Activated CD4-positive, alpha-beta T cell treated with anti-CD3 and anti-CD28 coated beads for 48 hours (primary cell): ENCODE results near the gene IL36G.

Experiments used
- DNase-seq: peaks from one replicate; pipeline ENCODE4 v3.0.0-alpha.2; 2020

IL36G gene

DNA sequence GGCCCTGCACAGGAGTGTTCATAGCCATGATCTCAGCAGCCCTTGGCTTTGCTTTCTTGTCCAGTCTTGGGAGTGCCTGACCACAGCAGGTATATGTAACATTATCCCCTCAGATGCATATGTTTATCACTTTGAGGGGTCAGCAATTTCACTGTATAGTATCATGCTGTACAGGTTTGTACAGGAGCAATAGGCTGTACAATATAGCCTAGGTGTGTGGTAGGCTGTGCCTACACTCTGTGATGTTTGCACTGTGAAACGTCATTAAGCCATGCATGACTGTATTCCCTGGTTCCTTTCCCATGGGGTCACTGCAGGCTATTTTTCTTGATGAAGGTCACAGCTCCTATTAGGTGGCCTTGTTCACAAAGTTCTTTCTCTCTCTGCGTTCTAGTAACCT is 4.7 kb upstream of the IL36G start:
- no peak for DNase-seq

DNA sequence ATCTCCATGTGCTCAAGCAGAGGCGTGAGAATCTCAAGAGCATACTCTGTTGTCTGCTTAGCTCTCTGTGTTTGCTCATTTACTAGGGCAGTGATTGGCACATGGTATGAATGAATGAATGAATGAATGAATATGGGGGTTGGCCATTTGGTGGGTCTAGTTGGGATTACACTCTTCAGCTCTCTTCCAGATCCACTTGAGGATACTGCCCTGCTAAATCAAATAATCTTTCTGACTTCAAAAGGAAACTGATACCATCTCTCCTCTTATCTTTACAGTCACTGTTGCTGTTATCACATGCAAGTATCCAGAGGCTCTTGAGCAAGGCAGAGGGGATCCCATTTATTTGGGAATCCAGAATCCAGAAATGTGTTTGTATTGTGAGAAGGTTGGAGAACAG is 1.9 kb downstream of the IL36G start:
- no peak for DNase-seq

DNA sequence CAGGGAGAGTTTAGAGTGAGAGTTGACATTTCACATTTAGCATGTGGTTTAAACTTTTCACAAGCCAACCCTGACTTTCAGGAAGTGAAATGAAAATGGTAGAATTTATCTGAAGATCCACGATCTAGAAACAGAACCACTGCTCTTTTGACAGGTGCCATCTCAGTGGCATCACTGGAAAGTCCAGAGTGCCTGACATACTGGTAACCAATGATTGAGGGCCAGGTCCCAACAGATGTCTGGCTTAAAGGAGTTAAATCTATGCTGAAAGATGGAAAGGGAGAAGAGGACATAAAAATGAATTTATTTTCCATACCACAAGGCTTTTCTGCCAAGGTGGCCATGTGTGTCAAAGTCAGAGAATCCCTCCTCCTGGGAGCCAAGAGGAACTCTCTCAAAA is 2.7 kb downstream of the IL36G start:
- no peak for DNase-seq

DNA sequence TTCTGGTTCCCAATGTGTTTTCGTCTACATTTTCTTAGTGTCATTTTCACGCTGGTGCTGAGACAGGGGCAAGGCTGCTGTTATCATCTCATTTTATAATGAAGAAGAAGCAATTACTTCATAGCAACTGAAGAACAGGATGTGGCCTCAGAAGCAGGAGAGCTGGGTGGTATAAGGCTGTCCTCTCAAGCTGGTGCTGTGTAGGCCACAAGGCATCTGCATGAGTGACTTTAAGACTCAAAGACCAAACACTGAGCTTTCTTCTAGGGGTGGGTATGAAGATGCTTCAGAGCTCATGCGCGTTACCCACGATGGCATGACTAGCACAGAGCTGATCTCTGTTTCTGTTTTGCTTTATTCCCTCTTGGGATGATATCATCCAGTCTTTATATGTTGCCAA is 7.3 kb downstream of the IL36G start:
- peak; percentile 29 for DNase-seq

- DNase-seq = no peak
Measured at GRCh38 chr2:112989611-112990010, 11.8 kb downstream of the IL36G start.

DNA sequence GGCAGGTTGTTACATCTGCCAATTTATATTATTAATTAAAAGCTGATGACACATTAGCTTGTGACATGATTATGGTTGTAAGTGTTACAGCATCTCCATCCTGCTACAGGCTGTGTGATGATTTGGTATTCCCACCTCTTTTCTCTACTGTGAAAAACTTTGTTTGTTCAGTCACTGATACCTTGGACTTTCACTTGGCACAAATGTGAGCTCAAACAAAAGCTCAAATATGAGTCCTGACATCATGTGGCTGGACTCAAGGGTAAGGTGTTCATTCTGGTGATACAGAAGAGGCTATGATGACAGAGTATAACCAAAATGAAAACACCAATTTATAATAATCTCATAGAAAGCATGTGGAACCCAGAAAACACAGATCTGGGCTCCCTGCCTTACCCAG is 16.0 kb downstream of the IL36G start:
- DNase-seq = no peak

DNA sequence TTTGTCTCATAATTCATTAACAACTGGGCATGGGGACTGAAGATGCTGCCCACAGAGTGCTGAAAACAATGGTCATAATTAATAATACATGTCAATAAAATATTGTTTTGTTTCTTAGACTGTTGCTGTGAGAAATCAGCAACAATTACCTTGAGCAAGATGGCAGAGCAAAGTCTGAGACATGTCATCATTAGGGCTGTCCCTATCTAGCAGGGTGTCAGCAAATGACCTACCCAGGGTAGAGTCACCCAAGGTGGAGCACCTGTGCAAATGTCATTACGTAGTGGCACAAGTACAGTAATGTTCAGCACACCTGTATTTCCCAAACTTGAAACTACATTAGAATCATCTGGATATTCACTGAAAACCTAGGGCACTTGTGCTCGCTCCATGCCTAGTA is 16.8 kb downstream of the IL36G start:
- no peak for DNase-seq

DNA sequence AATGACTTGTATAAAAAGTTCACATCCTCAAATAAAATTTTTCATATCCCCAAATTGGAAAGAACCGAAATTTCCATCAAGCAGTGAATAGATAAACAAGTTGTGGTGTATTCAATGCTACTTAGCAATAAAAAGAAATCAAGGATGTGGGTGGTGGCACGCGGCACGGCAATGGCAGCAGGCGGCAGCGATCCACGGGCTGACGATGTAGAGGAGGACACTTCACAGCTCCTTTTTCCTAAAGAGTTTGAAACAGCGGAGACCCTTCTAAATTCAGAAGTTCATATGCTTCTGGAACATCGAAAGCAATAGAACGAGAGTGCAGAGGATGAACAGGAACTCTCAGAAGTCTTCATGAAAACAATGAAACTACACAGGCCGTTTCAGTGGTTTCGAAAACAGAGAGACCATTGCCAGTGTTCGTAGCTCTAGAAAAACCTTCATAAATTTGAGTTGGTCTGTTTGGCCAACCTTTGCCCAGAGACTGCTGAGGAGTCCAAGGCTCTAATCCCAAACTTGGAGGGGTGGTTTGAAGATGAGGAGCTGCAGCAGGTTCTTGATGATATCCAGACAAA is 17.6 kb downstream of the IL36G start:
- peak; percentile 26 for DNase-seq

GRCh38 chr2:112996635-112997034 is 18.8 kb downstream of the IL36G start:
- DNase-seq = peak; percentile 67

- no peak for DNase-seq
Measured at GRCh38 chr2:112997151-112997550, 19.3 kb downstream of the IL36G start.

GRCh38 chr2:113000436-113000835 is 22.6 kb downstream of the IL36G start:
- DNase-seq = no peak

GRCh38 chr2:113002677-113003076 is 24.9 kb downstream of the IL36G start:
- no peak for DNase-seq

- no peak for DNase-seq
Measured at GRCh38 chr2:113005030-113005509, 27.3 kb downstream of the IL36G start, which contains the start of gene IL36A. TSS of gene IL36A (plus strand) at chr2:113005459. CDS start at chr2:113005872, 413 bp downstream.

- DNase-seq = no peak
Measured at GRCh38 chr2:113007250-113007649, 29.4 kb downstream of the IL36G start.

DNA sequence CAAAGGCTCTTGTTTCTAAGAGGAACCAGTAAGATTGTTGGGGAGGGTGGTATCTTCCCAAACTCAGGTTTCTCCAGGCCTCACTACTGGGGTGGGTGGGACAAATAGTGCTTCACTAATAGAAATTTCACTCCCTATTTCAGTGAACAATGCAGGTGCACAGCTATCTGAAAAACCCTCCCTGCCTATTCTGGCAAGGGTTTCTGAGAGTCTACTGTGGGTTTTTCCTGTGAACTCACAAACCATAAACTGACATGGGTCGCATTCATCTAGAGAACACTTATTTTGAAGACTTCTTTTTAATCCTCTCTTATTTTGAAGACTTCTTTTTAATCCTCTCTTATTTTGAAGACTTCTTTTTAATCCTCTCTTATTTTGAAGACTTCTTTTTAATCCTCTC is 31.8 kb downstream of the IL36G start:
- DNase-seq = no peak

DNA sequence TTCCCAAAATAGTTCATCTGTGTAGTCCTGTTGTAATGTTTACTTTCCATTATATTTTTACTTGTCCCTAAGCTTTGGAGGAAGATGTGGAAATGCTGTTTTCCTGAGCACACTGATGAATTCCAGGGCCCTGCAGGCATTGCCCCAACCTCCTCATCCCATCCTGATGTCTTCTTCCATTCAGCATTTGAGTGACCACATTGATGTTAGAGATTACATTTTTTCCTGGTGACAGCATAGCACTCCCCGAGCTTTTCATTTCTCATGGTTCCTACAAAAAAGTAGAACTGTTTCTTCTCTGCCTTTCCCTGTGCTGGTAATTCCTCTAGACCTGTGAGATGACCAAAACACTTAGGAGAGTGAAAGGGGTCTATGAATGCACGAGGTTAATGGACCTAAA is 32.3 kb downstream of the IL36G start:
- no peak for DNase-seq

DNA sequence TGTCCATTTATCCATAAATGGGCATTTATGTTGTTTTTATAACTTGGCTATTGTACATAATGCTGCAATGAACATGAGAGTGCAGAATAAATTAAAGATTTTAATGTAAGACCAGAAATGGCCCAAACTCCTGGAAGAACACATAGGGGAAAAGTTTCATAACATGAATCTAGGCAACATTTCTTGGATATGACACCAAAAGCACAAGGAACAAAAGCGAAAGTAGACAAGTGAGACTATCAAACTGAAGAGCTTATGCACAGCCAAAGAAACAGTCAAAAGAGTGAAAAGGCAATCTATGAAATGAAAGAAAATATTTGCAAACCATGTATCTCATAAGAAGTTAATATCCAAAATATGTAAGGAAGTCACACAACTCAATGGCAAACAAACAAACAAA is 33.3 kb downstream of the IL36G start:
- no peak for DNase-seq

GRCh38 chr2:113012436-113013335 is 34.9 kb downstream of the IL36G start:
- DNase-seq = no peak

DNA sequence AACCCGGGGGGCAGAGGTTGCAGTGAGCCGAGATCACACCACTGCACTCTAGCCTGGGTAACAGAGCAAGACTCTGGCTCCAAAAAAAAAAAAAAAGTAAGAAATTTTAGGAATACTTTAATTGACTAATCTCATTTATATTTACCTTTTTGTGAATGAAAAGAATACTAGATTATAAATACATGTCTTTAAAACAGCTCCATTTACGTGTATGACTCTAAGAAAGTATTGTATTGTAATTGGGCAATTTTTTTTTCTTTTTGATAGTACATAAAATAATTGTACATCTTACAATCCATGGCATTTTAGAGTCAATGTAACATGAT is 35.5 kb downstream of the IL36G start:
- DNase-seq = no peak

DNA sequence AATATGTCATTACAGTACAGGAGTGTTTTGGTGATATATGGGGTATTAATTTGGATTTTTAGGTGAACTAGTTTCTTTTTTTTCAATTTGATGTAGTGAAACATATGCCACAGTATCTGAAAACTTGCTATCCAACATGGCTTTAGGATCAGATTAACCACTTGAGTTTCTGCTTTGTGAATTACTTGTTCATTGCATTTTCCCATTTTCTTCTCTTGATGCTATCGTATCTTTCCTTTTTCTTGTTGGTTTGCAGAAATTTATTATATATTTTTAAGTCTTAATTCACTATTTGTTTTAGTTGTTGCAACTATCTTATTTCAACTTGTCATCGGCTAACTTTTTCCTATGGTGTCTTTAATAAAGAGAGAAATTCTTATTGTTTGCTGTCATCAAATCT is 36.3 kb downstream of the IL36G start:
- DNase-seq = no peak

DNA sequence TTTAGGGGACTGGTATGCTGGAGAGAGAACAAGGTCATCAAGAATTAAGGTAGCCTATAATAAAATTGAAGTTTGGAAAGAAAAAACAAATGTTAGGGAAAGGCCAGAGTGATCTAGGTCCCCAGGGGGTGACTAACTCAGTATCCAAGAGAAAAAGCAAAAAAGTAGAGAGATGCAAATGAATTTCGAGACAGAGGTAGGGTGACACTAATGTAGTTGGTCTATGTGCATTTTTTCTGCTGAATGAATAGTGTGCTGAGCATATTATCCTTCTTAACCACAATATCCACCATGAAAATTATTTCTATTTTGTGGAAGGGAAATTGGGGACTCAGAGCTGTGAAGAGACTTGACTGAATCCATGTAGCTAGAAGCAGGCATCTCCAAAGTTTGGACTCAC is 37.2 kb downstream of the IL36G start:
- no peak for DNase-seq

DNA sequence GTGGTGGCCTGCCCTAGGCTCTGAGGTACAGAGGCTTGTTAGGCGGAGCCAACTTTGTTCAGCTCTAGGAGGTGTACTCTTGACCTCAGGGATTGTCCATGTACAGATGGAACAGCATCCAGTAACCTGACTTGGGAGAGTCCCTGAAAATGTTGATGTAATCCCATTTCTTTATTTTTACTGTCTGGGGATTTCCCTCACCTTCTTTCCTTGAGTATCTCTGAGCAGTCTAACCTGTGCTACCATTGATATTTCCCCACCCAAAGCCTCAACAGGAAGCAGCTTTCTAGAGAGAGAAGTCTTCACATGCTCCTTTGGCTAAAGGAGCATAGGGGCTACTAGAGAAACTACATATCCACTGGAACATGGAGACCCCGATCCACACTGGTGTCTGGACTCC is 37.8 kb downstream of the IL36G start:
- DNase-seq = no peak

GRCh38 chr2:113018509-113018908 is 40.7 kb downstream of the IL36G start:
- no peak for DNase-seq

DNA sequence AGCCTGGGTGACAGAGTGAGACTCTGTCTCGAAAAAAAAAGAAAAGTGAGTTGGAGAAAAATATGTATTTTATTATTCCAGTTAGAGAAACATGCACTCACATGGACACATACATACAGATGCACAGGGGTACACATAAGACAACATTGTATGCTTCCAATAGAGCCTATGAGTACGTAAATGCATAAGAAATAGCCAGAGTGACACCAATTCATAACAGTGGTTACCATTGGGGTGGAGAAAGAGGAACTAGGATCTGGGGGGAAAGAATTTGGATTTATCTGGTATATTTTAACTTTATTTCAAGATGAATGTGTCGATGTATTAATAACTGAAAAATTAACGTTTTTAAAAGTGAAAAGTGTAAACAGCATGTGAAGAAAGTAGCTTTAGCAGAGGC is 43.5 kb downstream of the IL36G start:
- DNase-seq = no peak

- DNase-seq = no peak
Measured at GRCh38 chr2:113024764-113025163, 47.0 kb downstream of the IL36G start.
